ENCODE results near the gene SNIP1. TPM values are rescaled to one million over a fixed set of nuclear protein-coding genes. Genes with fewer than 3 reads are reported as not detected.

Gene SNIP1
- total and polyA plus RNA-seq, 2 experiments from 2014 or later = 7.0 to 11.4 TPM

GRCh38 chr1:37561133-37562132, 7.3 kb upstream of the SNIP1 start:
- Histone ChIP-seq H3K4me2 (no peak overlapping the region), H3K4me3 (no peak overlapping the region), H3K36me3 (ENCODE audit: insufficient read depth) (peaks cover 8% of the 10 kb centered on the region; the same call in 1 of the 2 replicates), H3K79me2 (replicated peaks; ENCODE audit: insufficient read depth) (no peaks in the 10 kb centered on the region), H3K9me2 (ENCODE audit: insufficient read depth) (no peaks in the 10 kb centered on the region), H3K4me1 (ENCODE audit: insufficient read depth) (0 out of 2 replicates have a peak, but pooled peaks cover 4% of the 10 kb centered on the region), H3K27me3 (ENCODE audit: insufficient read depth) (no peaks in the 10 kb centered on the region), H3F3A (replicated peaks; ENCODE audit: low read depth) (peaks cover 5% of the 10 kb centered on the region; the same call in 1 of the 2 replicates), H3K27ac (ENCODE audit: low read depth) (no peak overlapping the region; the same call in 1 of the 2 replicates), H2AFZ (no peak overlapping the region), H4K20me1 (replicated peaks; ENCODE audit: insufficient read depth) (peaks cover 4% of the 10 kb centered on the region; the same call in 1 of the 2 replicates)
- H3K4me1 Mint-ChIP-seq = peaks cover 16% of the 10 kb centered on the region
- no peaks in the 10 kb centered on the region; the same call in 1 of the 3 replicates for H3K9me3 Mint-ChIP-seq
- no peak overlapping the region for H3K4me3 Mint-ChIP-seq
- TF ChIP-seq JUNB (IDR thresholded peaks at IDR 0.05; ENCODE audit: unreplicated experiment) (no peak), ZNF462 (CRISPR knock-in tag; IDR thresholded peaks at IDR 0.05) (no peak), CTCF (conservative IDR thresholded peaks at IDR 0.05; ENCODE audit: low read depth in 2 of 2) (peak; percentile 67 to 84)
- peak; percentile 81 for ATAC-seq
- peak overlapping the region; percentile 90 for H3K27ac Mint-ChIP-seq
- H3K27me3 Mint-ChIP-seq (ENCODE audit: insufficient read depth, low read depth, poor library complexity) = peaks cover 12% of the 10 kb centered on the region
- H3K36me3 Mint-ChIP-seq (ENCODE audit: low read depth) = peaks cover 14% of the 10 kb centered on the region
- DNase-seq (ENCODE audit: low spot score) = peak; percentile 66

All from GM23338 (cell line).